Germinal center (tissue), 1 donor: ENCODE data around the gene POSTN.
"Not testable (repeated sequence)": the region's sequence is repeated elsewhere in the genome, so short reads cannot be mapped to it uniquely, and the experiment has no call there.

Experiments used
- DNase-seq: peaks from one replicate; pipeline ENCODE4 v3.0.0; 2012; ENCODE audit warnings: mixed read lengths, low spot score

Gene POSTN

GRCh38 chr13:37595162-37595561 lies 3.4 kb downstream of the POSTN start:
- no peak for DNase-seq

GRCh38 chr13:37594550-37594949 lies 4.0 kb downstream of the POSTN start:
- DNase-seq = no peak

- not testable (repeated sequence) for DNase-seq
These were observed 9.2 kb downstream of the POSTN start for GRCh38 chr13:37589381-37589780.

- DNase-seq = no peak
These were observed 11.3 kb downstream of the POSTN start for GRCh38 chr13:37587236-37587635.

- no peak for DNase-seq
These were observed 12.4 kb downstream of the POSTN start for GRCh38 chr13:37586164-37586563.

GRCh38 chr13:37585541-37585940 lies 13.0 kb downstream of the POSTN start:
- no peak for DNase-seq

GRCh38 chr13:37576601-37577000 lies 22.0 kb downstream of the POSTN start:
- no peak for DNase-seq

- no peak for DNase-seq
These were observed 33.1 kb downstream of the POSTN start for GRCh38 chr13:37565425-37565824.

GRCh38 chr13:37561031-37561430 lies 37.5 kb downstream of the POSTN start:
- DNase-seq = no peak

GRCh38 chr13:37560526-37560925 lies 38.0 kb downstream of the POSTN start:
- DNase-seq = no peak

- DNase-seq = not testable (repeated sequence)
These were observed 39.8 kb downstream of the POSTN start for GRCh38 chr13:37558766-37559165.

GRCh38 chr13:37546087-37546486 lies 52.5 kb downstream of the POSTN start:
- DNase-seq = no peak

GRCh38 chr13:37544995-37545394 lies 53.6 kb downstream of the POSTN start:
- DNase-seq = no peak

GRCh38 chr13:37539976-37540605 lies 58.5 kb downstream of the POSTN start:
- no peak for DNase-seq

- DNase-seq = no peak
These were observed 59.4 kb downstream of the POSTN start for GRCh38 chr13:37539170-37539569.

GRCh38 chr13:37535501-37535900 lies 63.1 kb downstream of the POSTN start:
- no peak for DNase-seq

- no peak for DNase-seq
These were observed 63.9 kb downstream of the POSTN start for GRCh38 chr13:37534676-37535075.

- DNase-seq = no peak
These were observed 64.4 kb downstream of the POSTN start for GRCh38 chr13:37534181-37534580.

- no peak for DNase-seq
These were observed 67.5 kb downstream of the POSTN start for GRCh38 chr13:37531049-37531448.

GRCh38 chr13:37529751-37530385 lies 68.7 kb downstream of the POSTN start:
- no peak for DNase-seq

- no peak for DNase-seq
These were observed 71.7 kb downstream of the POSTN start for GRCh38 chr13:37526710-37527473.

- DNase-seq = no peak
These were observed 83.3 kb downstream of the POSTN start for GRCh38 chr13:37515226-37515625.
